Stimulated activated CD4-positive, alpha-beta T cell treated with anti-CD3 and anti-CD28 coated beads, TNF-alpha, amount 100 ng/mL, for 48 hours (primary cell): ENCODE measurements around the gene POLRMT.
A peak's percentile ranks its signal among the peaks of the same experiment; 100 is the strongest.
"Not testable (repeated sequence)": the region's sequence is repeated elsewhere in the genome, so short reads cannot be mapped to it uniquely, and the experiment has no call there.

Experiments used
- DNase-seq, 3 donors: peaks; one replicate each; pipeline ENCODE4 v3.0.0-alpha.2; 2020; ENCODE audit warnings: low read depth in 3 of 3

The POLRMT gene

DNA sequence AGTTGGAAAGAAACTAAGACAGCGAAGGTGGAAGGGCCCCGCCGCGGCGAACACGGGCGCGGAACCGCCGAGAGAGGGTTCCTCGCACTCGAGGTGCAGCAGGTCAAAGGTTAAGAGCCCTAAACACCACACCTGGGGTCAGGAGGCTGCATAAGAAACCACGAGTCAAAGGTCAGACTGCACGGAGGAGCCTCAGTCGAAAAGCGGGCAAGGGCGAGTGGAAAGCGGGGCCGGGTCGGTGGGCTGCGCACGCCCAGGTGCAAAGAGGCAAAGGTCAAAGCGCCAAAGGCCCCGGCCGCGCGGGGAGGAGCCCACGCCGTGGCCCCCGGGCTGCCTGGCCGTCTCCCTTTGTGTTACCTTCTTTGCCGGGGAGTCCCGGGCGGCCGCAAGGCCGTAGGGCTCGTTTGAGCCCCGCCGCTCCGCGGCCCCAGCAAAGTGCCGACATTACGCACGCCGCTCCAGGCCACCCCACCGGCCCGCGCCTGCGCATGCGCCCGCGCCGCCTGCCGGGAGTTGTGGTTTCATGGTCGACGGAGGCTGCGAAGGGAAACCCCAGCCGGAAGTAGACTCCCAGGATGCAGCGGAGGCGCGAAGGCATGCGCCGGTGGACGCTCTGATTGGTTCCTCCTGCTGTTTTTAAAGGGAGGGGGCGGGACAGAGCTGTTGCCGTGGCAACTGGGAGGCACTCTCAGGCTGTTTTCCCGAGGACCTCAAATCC is at the start of gene POLRMT:
TSS of gene POLRMT (minus strand) at position 470 of the 718 bp plus-strand sequence. CDS start at position 445, 25 bp downstream.
- DNase-seq, result peak; percentile 90 to 95 (median 91)

DNA sequence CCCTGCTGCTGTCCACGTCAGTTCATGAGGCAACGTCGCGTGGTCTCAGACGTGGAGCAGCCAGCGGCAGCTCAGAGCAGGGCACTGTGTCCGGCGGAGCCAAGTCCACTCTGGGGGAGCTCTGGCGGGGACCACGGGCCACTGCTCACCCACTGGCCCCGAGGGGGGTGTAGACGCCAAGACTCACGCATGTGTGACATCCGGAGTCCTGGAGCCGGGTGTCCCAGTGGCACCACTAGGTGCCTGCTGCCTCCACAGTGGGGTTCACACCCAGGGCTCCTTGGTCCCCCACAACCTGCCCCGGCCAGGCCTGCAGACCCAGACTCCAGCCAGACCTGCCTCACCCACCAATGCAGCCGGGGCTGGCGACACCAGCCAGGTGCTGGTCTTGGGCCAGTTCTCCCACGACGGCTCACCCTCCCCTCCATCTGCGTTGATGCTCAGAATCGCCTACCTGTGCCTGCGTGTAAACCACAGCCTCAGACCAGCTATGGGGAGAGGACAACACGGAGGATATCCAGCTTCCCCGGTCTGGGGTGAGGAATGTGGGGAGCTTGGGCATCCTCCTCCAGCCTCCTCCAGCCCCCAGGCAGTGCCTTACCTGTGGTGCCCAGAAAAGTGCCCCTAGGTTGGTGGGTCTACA is 49.5 kb upstream of the POLRMT start:
- DNase-seq, result no peak

DNA sequence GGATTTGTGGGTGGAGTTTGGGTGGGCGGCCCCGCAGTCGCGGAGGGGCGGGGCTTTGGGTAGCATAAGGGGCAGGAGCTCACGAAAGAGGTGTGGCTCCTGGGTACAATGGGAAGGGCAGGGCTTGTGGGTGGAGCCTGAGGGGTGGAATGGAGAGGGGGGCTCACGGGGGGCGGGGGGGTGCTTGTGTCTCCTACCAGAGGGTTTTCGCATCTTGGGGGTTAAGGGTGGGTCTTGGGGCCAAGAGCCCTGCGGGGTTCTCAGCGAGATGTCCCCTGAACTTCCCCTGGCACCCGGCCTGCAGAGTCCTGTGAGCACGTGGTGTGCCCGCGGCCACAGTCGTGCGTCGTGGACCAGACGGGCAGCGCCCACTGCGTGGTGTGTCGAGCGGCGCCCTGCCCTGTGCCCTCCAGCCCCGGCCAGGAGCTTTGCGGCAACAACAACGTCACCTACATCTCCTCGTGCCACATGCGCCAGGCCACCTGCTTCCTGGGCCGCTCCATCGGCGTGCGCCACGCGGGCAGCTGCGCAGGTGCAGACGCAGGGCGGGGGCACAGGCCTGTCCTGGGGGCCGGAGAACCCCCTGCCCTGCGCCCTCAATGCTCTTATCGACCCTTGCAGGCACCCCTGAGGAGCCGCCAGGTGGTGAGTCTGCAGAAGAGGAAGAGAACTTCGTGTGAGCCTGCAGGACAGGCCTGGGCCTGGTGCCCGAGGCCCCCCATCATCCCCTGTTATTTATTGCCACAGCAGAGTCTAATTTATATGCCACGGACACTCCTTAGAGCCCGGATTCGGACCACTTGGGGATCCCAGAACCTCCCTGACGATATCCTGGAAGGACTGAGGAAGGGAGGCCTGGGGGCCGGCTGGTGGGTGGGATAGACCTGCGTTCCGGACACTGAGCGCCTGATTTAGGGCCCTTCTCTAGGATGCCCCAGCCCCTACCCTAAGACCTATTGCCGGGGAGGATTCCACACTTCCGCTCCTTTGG is 48.0 kb upstream of the POLRMT start:
- DNase-seq, result peak; percentile 93 to 98 (median 94)

DNA sequence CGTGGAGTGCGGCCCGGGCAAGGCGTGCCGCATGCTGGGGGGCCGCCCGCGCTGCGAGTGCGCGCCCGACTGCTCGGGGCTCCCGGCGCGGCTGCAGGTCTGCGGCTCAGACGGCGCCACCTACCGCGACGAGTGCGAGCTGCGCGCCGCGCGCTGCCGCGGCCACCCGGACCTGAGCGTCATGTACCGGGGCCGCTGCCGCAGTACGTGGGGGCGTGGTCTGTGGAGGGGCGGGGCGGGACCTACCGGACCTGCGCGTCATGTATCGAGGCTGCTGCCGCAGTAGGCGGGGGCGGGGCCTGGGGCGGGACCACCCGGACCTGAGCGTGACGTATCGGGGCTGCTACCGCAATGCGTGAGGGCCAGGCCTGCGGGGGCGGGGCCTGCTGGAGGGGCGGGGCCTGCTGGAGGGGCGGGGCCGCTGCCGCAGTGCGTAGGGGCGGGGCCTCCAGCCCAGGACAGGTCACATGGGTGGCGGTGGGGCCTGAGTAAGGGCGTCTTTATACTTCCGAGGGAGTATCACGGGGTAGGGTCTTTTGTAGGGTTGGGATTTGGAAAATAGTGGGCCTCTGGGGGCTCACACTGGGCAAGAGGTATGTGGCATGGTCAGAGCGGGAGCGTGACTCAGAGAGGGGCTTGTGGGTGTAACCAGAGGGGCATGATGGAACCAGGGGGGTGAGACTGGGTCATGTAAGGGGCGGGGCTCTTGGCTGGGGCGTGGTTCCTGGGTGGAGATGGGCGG is 47.1 kb upstream of the POLRMT start:
- peak; percentile 99 to 100 (median 100) for DNase-seq

DNA sequence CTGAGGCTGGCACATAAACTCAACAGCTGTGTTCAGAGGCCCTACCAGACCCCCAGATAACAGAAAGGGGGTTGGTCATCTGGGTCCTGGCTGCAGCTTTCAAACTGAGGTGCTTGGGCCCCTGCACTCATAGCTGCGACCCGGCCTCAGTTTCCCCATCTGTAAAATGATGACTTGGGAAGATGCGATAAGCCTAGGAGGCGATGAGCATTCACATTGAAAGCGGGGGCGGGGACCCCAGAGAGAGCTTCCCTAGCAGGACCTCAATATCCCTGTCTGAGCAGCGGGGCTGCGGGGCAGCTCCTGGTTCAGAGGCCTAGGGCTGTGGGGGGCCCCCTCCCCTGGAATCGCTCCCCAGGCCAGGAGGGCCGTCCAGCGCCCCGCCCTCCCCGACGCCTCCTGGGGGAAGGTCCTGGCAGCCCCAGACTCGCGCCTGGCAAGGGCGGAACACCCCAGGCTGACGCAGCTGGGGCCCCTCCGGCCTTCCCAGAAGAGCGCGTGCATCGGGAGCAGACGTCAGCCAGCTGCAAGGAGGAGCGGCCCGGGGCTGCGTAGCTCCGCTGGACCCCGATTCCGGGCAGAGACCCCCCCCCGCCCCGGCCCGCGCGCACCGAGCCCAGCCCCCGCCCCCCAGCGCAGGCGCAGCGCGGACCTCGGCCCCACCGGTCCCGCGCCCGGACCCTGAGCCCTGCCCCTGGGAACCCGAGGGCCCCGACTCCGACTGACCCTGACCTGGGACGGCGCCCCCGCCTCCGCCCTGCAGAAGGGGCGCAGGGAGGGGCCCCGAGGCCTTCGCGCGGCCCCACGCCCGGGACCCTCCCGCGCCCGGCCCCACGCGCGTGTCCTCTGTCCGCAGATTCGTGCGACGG is 46.3 kb upstream of the POLRMT start:
- no peak for DNase-seq

DNA sequence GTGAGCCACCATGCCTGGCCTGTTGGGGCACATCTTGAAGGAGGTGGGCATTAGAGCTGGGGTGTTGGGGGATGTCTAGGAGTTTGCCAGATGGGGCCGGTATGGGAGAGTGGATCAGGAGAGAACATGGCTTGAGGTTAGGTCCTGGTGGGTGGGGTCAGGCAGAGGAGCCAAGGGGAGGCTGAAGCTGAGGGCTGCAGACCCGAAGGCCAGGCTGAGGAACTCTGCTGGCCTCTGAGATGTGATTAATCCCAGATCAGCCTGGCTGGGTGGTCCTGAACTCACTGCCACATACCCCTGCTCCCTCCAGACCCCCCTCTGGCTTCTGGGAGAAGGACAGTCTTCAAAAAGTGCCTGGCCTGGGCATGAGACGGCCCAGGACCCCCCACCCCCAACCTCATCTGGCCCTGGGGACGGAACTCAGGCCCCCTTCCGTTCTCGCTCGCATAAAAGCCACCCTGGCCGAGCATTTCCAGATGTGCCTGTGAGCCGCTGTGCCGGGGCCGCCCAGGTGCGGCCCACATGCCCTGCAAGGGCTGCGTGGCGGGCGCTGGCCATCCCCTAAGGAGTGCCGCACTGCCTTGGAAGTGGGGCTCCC is 45.6 kb upstream of the POLRMT start:
- no peak for DNase-seq

DNA sequence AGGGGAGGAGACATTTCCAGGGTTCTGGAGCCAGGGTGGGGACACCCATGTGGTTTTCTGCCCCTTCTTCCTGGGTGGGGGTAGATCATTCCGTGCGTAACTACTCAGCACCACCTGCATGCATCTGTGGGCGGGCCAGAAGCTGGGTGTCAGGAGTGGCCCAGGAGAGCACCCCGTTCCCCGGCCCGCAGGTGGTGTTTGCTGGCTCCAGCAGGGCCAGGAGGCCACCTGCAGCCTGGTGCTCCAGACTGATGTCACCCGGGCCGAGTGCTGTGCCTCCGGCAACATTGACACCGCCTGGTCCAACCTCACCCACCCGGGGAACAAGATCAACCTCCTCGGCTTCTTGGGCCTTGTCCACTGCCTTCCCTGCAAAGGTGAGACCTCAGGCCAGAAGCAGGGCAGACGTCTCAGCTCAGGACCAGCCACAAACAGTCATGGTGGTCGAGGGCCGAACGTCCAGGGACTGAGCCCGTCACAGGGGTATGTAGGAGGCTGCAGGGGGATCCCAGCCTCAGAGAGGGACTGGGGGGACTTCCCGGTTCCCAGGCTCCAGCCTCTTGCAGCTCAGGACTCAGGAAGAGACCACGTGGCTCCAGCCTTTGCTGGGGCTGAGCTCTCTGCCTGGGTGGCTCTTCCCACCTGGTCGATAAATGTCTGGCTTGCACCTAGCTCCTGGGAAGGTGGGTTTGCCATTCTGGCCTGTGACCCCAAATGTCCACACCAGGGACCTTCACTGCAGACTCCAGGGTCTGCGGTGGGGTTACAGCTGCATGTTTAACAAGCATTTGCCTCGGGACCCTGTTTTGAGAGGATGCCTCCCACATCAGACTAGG is 44.5 kb upstream of the POLRMT start:
- no peak for DNase-seq

DNA sequence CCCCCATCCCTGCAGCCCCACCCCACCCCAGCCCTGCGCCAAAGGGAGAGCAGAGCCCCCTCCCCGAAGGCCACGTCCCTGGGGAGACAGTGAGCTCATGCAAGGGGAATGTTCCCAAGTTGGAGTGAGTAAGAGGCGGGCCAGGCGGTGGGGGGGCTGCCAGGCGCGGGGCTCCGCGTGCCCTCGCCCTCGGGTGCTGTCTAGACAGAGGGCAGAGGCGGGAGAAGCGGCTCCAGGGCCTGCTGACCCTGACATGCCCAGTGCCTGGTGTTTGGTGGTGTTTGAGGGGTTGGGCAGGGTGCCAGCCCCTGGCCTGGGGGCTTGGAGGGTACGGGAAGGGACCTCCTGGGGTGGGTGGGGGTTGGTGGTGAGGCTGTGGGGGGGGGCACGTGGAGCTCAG is 43.9 kb upstream of the POLRMT start:
- DNase-seq, result no peak

DNA sequence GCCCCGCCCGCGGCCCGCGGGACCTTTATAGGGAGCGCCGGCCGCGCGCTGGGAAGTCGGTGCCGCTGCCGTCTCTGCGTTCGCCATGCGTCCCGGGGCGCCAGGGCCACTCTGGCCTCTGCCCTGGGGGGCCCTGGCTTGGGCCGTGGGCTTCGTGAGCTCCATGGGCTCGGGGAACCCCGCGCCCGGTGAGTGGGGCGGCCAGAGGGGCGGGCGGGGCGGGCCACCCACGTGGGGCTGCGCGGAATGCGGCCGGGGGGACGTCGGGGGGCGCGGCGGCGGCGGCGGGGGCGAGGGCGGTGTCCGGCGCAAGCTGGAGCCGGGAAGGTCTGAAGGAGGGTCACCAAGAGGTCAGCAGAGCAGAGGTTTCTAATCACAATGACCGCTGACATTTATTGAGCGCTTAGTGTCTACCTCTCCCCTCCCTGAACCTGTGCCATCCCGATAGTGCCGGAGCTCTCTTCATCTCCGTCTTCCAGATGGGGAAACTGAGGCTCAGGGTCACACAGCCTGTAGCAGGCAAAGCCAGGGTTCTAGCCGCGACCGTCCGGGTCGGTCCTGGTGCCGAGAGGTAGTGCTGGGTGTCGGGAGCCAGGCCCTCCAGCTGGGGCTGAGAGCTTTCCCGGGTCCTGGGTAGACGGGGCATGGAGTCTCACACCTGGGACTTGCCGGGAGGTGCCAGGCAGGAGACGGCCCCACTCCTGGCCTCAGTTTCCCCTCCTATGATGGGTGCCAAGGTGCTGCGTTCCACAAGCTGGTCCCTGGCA is 43.2 kb upstream of the POLRMT start, which contains the start of gene FSTL3:
TSS of gene FSTL3 (plus strand) at position 54 of the 767 bp plus-strand sequence. CDS start at position 86, 32 bp downstream.
- no peak for DNase-seq

DNA sequence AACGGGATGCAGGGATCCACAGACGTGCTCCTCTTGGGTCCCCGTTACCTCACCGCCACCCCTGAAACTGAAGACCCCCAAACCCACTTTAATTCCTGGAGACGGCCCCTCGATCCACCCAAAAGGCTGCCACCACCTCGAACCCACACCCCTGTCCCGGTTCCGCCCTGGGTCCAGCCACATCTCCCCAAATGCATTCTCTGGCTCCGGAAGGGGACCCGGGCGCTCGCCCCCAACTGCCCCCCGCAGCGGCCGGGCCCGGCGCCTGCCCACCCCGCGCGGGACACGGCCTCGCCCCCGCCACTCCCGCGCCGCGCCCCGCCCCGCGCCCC is 42.6 kb upstream of the POLRMT start:
- no peak for DNase-seq

DNA sequence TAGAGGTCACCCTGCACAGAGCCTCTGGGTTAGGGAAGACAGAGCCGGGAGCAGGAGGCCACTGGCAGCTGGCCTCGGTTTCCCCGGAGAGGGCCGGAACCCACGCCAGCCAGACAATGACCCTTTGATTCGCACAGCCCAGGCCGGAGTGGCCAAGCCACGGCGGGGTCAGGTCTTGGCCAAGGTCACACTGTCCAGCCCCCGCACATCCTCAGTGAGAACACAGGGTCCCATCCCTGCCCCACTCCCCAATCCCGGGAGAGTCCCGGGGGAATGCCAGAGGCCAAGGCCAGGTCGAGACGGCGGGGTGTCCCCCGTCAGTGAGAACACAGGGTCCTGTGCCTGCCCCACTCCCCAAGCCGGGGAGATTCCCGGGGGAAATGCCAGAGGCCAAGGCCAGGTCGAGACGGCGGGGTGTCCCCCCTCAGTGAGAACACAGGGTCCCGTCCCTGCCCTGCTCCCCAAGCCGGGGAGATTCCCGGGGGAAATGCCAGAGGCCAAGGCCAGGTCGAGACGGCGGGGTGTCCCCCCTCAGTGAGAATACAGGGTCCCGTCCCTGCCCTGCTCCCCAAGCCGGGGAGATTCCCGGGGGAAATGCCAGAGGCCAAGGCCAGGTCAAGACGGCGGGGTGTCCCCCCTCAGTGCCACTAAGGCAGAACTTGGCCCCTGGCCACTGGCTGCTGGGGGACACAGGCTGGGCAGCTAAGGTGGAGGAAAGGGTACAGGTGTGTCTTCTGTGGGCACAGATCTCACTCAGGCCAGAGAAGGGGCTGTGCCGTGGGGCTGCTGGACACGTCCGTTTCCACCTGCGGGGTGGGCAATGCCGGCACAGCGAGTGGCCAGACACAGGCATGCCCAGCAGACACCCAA is 41.2 kb upstream of the POLRMT start:
- DNase-seq, result no peak

DNA sequence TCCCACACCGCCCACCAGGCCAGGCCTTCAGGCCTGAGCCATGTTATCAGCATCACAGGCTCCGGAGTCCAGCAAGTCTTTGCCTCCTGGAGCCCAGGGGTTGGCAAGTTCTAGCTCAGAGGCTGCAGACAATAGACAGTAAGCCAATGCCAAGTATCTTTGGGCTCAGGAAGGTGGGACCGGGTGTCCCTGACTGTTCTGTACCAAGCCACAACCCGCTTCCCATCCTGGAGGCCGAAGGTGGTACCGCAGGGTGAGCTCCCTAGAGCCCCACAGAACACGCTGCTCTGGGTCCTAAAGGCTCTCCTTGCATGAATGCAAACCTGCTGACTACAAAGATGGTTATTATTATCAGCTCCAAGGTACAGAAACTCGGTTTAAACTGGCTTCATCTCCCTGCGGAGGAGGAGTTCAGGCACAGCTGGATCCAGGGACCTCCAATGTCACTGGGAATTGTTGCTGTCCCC is 37.3 kb upstream of the POLRMT start:
- DNase-seq, result no peak

DNA sequence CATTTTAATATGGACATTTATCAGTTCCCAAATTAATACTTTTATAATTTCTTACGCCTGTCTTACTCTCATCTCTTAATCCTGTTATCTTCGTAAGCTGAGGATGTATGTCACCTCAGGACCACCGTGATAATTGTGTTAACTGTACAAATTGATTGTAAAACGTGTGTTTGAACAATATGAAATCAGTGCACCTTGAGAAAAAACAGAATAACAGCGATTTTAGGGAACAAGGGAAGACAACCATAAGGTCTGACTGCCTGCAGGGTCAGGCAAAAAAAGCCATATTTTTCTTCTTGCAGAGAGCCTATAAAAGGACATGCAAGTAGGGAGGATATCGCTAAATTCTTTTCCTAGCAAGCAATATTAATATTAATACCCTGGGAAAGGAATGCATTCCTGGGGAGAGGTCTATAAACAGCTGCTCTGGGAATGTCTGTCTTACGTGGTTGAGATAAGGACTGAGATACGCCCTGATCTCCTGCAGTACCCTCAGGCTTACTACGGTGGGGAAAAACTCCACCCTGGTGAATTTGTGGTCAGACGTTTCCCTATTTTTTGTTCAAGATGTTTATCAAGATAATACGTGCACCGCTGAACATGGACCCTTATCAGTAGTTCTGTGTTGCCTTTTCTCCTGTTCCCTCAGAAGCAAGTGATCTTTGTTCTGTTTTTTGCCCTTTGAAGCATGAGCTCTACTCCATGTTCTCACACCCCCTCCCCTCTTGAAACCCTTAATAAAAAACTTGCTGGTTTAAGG is 35.5 kb upstream of the POLRMT start:
- not testable (repeated sequence) for DNase-seq

DNA sequence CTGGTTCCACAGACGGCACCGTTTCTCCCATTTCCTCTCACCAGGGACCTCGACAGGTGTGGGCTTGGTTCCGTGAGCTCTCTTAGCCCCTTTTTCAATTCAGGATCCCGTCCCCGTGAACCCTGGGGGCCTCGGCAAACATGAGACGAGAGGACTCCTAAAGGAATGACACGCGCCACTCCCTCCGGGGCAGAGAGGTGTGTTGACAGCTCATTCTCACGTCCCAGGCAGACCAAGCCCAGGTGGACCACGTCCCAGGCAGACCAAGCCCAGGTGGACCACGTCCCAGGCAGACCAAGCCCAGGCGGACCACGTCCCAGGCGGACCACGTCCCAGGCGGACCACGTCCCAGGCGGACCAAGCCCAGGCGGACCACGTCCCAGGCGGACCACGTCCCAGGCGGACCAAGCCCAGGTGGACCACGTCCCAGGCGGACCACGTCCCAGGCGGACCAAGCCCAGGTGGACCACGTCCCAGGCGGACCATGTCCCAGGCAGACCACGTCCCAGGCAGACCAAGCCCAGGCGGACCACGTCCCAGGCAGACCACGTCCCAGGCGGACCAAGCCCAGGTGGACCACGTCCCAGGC is 33.7 kb upstream of the POLRMT start:
- not testable (repeated sequence) for DNase-seq

DNA sequence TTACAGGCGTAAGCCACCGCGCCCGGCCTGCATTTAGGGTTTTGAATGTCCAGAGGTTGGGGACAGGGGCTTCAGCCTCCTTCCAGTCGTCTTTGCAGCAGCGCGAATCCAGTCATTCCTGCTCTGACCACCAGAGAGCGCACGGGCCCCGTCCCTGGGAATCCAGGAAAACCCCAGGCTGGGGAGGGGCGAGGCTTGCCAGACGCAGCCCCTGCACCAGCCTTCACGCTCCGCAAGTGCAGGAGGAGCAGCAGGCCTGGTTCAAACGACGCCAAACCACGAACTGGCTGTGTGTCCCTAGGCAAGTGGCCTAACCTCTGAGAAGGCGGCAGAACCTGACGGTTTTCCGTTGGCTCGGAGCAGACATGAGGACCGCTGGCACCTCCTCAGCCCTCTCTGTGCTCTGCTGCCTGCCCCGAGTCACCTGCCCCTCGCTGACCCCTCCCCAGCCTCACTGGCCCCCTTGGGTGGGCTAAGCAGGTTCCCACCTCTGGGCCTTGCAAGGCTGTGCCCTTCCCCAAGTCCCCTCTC is 31.6 kb upstream of the POLRMT start:
- peak; percentile 61 to 83 (median 77) for DNase-seq

DNA sequence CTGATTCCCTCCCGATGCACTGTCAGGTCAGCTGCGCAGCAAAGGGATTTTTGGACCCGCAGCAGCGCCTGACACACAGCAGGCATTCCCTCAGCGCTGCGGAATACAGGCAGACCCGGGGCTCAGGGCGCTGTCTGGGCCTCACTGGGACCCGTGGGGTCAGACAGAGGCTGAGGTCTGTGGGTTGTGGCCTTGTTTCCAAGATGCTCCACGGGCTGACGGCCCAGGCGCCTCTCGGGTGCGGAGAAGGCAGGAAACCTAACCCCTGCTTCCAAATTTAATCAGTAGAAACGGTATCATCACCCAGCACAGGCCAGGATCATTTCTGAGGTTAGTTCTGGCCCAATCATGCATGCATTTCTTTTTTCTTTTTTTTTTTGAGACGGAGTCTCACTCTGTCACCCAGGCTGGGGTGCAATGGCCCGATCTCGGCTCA is 30.4 kb upstream of the POLRMT start:
- no peak for DNase-seq
